Skeletal muscle tissue (tissue), 4 donors: ENCODE measurements around the gene VWA8. TPM values are rescaled to one million over a fixed set of nuclear protein-coding genes. Genes with fewer than 3 reads are reported as not detected.
A peak's percentile ranks its signal among the peaks of the same experiment; 100 is the strongest.

Experiments used
- H3K27ac ChIP-seq: one replicate; pipeline ENCODE4 v1.7.0; 2013; ENCODE audit warnings: mild to moderate bottlenecking, low read depth, low read length, inconsistent platforms
- H3K27me3 ChIP-seq, 3 donors: one replicate each; pipeline ENCODE4 v1.7.0; 2013; ENCODE audit warnings: low read length in 3 of 3; ENCODE audit not compliant: control insufficient read depth in 3 of 3, insufficient read depth in 3 of 3
- H3K36me3 ChIP-seq, 3 donors: one replicate each; pipeline ENCODE4 v1.7.0; 2013; ENCODE audit warnings: low read length in 3 of 3; ENCODE audit not compliant: control insufficient read depth in 3 of 3, insufficient read depth in 3 of 3
- H3K4me1 ChIP-seq, 3 donors: one replicate each; pipeline ENCODE4 v1.7.0; 2013; ENCODE audit warnings: low read length in 3 of 3, mild to moderate bottlenecking in 3 of 3; ENCODE audit not compliant: control insufficient read depth in 3 of 3, insufficient read depth in 3 of 3
- H3K4me3 ChIP-seq, 3 donors: one replicate each; pipeline ENCODE4 v1.7.0; 2013; ENCODE audit warnings: low read length in 3 of 3
- H3K9ac ChIP-seq, 3 donors: one replicate each; pipeline ENCODE4 v1.7.0; 2013; ENCODE audit warnings: low read length in 3 of 3, mild to moderate bottlenecking in 3 of 3, moderate library complexity in 2 of 3, low read depth in 1 of 3
- H3K9me3 ChIP-seq, 3 donors: one replicate each; pipeline ENCODE4 v1.7.0; 2013; ENCODE audit warnings: low read length in 3 of 3; ENCODE audit not compliant: control insufficient read depth in 3 of 3
- total RNA-seq: library from RNA; depleted of rRNA; stranded (reverse); fragments of >200 nt; gene quantifications from one replicate; pipeline ENCODE4 v1.2.3, GENCODE V29; 2014
- donor health status: Osteomylitis.

Gene VWA8
- total RNA-seq, 1 donor from 2014 or later = 49.1 TPM

- no peaks in the 10 kb centered on the region for H3K27me3 ChIP-seq
- H3K9ac ChIP-seq = no peak overlapping the region
- no peaks in the 10 kb centered on the region for H3K4me1 ChIP-seq
- H3K36me3 ChIP-seq = peaks cover 0 to 17% (median 5%) of the 10 kb centered on the region in 3 donors
- H3K9me3 ChIP-seq = no peaks in the 10 kb centered on the region
- H3K4me3 ChIP-seq = no peak overlapping the region
- H3K27ac ChIP-seq = no peak overlapping the region
These were observed 158.0 kb downstream of the VWA8 start for GRCh38 chr13:41802684-41803444.

DNA sequence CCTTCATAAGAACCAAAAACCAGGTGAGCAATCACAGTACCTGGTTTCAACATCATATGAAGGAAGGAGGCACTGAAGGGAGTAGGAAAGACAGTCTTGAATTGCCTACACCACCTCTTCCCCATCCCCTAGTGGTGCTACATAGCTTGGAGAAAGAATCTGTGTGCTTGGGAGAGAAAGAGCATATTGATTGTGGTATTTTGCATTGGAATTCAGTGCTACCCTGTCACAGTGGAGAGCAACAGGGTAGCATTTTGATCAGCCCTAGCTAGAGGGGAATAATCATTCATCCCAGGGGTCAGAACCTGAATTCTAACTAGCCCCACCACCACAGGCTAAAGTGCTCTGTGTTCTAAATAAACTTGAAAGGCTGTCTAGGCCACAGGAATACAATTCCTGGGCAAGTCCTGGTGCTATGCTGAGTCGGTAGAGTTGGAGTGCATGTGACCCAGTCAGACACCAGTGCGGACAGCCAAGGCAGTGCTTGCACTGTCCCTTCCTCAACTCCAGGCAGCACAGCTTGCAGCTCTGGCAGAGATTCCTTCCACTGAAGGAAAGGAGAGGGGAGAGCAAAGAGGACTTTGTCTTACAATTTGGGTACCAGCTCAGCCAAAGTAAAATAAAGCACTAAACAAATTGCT lies 158.7 kb downstream of the VWA8 start:
- H3K9me3 ChIP-seq = no peaks in the 10 kb centered on the region
- H3K4me1 ChIP-seq = no peaks in the 10 kb centered on the region
- no peak overlapping the region for H3K27ac ChIP-seq
- H3K27me3 ChIP-seq = no peaks in the 10 kb centered on the region
- H3K36me3 ChIP-seq = peaks cover 0 to 10% (median 5%) of the 10 kb centered on the region in 3 donors
- no peak overlapping the region for H3K9ac ChIP-seq
- no peak overlapping the region for H3K4me3 ChIP-seq

DNA sequence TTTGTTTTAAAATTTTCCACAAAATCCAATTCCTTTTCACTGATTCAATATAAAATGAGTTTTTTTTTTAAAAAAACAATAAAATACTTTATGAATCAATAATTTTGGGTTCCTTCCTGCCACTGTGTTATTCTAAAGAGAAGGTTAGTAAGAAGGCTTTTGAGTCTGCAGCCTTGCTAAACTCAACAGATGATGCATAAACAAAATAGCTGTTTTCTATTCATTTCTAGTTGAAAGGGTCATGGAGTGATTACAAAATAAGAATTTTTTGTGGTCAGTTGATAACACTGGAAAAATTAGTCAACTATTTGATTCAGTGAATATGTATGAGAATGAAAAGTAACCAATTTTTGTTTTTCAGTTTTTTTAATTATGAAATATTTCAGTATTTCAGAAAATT lies 169.9 kb downstream of the VWA8 start:
- Histone ChIP-seq H3K4me1 (no peaks in the 10 kb centered on the region), H3K9ac (no peak overlapping the region), H3K4me3 (no peak overlapping the region), H3K9me3 (no peaks in the 10 kb centered on the region), H3K36me3 (no peaks in the 10 kb centered on the region), H3K27me3 (no peaks in the 10 kb centered on the region), H3K27ac (no peak overlapping the region)

DNA sequence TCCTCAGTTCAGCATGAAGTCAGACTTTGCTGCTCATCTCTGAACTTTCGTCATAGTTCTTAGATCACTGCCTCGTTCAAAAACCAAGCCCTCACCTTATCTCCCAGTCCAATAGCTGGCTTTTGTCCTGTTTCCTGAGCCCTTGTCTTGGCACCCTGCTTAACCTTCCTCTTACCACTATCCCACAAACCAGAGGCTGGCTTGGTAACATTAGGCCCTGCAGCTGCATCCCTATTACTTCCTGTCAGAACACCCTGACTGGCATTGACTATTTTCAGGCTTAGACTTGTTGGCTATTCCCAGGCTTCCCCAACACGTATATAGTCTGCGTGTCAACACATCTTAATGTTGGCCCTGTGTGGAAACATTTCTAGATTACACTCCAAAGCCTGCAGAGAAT lies 172.4 kb downstream of the VWA8 start:
- H3K9me3 ChIP-seq = no peaks in the 10 kb centered on the region
- no peaks in the 10 kb centered on the region for H3K4me1 ChIP-seq
- no peaks in the 10 kb centered on the region for H3K36me3 ChIP-seq
- peak overlapping the region; percentile 13 for H3K27ac ChIP-seq
- H3K9ac ChIP-seq = no peak overlapping the region
- H3K4me3 ChIP-seq = no peak overlapping the region
- no peaks in the 10 kb centered on the region for H3K27me3 ChIP-seq

- Histone ChIP-seq H3K36me3 (no peaks in the 10 kb centered on the region), H3K27me3 (no peaks in the 10 kb centered on the region), H3K4me1 (peaks cover 6 to 14% (median 8%) of the 10 kb centered on the region in 3 donors), H3K4me3 (no peak overlapping the region), H3K9ac (no peak overlapping the region), H3K27ac (no peak overlapping the region), H3K9me3 (no peaks in the 10 kb centered on the region)
These were observed 175.3 kb downstream of the VWA8 start for GRCh38 chr13:41785402-41786172.

- Histone ChIP-seq H3K4me1 (peaks cover 6 to 16% (median 8%) of the 10 kb centered on the region in 3 donors), H3K27ac (no peak overlapping the region), H3K9ac (no peak overlapping the region), H3K27me3 (no peaks in the 10 kb centered on the region), H3K4me3 (no peak overlapping the region), H3K9me3 (no peaks in the 10 kb centered on the region), H3K36me3 (no peaks in the 10 kb centered on the region)
These were observed 178.8 kb downstream of the VWA8 start for GRCh38 chr13:41782086-41782485.

DNA sequence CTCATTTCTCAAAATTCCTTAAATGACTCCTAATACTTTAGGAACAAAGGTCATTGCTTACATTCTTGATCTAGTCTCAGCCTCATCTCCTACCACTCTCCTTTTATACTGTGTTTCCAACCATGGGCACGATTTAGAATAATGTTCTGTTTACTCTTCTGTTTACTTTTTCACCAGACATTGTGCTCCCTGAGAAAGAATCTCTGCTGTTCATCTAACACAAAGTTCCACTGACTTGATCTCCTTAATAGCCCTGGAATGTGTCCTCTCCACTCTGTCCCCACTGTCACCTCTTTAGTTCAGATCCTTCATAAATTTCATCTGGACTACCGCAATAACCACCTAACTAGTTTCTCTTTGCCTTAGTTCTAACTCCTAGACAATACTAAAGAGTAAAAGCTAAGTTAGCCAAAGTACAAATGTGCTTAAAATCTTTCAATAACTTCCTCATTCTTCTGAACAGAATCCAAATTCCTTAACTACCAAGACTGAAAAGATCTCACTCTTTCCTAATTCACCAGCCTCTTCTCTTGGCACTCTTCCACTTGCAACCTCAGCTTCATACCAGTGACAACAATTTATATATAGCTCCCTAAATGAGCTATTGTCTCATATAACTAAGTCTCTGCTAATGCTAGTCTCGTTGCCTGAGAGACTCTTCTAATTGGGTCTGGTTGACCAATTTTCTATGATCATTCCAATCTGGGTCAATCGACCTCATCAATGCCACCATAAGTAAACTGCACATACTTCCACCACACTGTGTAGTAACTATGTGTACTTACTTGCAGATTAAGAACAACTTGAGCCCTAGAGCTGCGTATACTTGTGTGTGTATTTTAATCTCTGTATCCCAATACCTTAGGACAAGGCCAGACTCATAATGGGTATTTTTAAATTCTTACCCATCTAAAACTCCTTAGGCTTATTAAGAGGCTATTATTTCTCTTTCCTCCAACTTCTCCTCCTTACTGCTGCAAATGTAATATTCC lies 179.9 kb downstream of the VWA8 start:
- H3K36me3 ChIP-seq = peaks cover 0 to 4% (median 0%) of the 10 kb centered on the region in 3 donors
- H3K9ac ChIP-seq = no peak overlapping the region
- H3K9me3 ChIP-seq = no peaks in the 10 kb centered on the region
- no peak overlapping the region for H3K4me3 ChIP-seq
- no peaks in the 10 kb centered on the region for H3K27me3 ChIP-seq
- H3K4me1 ChIP-seq = peaks cover 6 to 16% (median 8%) of the 10 kb centered on the region in 3 donors
- H3K27ac ChIP-seq = peak overlapping the region; percentile 55

GRCh38 chr13:41775251-41775650 lies 185.7 kb downstream of the VWA8 start:
- Histone ChIP-seq H3K9ac (no peak overlapping the region), H3K9me3 (no peaks in the 10 kb centered on the region), H3K36me3 (peaks cover 0 to 5% (median 4%) of the 10 kb centered on the region in 3 donors), H3K27ac (no peak overlapping the region), H3K4me3 (no peak overlapping the region), H3K27me3 (no peaks in the 10 kb centered on the region), H3K4me1 (no peaks in the 10 kb centered on the region)

- Histone ChIP-seq H3K27ac (no peak overlapping the region), H3K9me3 (no peaks in the 10 kb centered on the region), H3K4me3 (no peak overlapping the region), H3K9ac (no peak overlapping the region), H3K4me1 (no peaks in the 10 kb centered on the region), H3K36me3 (peaks cover 0 to 5% (median 4%) of the 10 kb centered on the region in 3 donors), H3K27me3 (no peaks in the 10 kb centered on the region)
These were observed 186.2 kb downstream of the VWA8 start for GRCh38 chr13:41774605-41775218.
